Uterus (tissue), 2 donors: Measurements from ENCODE around the gene HDAC8.

Experiments
- CTCF ChIP-seq, 4 experiments: fragments of 200-600 bp in 2 of 4; fragments of 450-650 bp in 2 of 4; sonication (generic) in 2 of 4; IDR thresholded peaks; one replicate each; pipeline ENCODE4 v1.5.1; 2016 to 2019; ENCODE audit warnings: antibody characterized with exemption in 4 of 4, mild to moderate bottlenecking in 2 of 4, moderate library complexity in 1 of 4
- POLR2A ChIP-seq, 2 donors: fragments of 450-650 bp; IDR thresholded peaks; one replicate each; pipeline ENCODE4 v1.6.1; 2016; ENCODE audit warnings: antibody characterized with exemption in 2 of 2, mild to moderate bottlenecking in 1 of 2, moderate library complexity in 1 of 2

- TF ChIP-seq CTCF (IDR thresholded peaks at IDR 0.05) (no peak), POLR2A (IDR thresholded peaks at IDR 0.05) (no peak)
These were observed 292.3 kb downstream of the HDAC8 start for GRCh38 chrX:72280321-72280845.
